Esophagus muscularis mucosa (tissue), 4 donors: ENCODE measurements around the gene NUBP2.
A peak's percentile ranks its signal among the peaks of the same experiment; 100 is the strongest.

ENCODE experiments used
- EP300 ChIP-seq: sonication (generic); formaldehyde crosslinking; IDR thresholded peaks from one replicate; pipeline ENCODE4 v1.6.1; 2017; ENCODE audit warnings: antibody characterized with exemption
- POLR2AphosphoS5 ChIP-seq, 2 donors: sonication (generic); formaldehyde crosslinking; IDR thresholded peaks; one replicate each; pipeline ENCODE4 v1.6.1; 2017; ENCODE audit warnings: antibody characterized with exemption in 2 of 2
- TF ChIP-seq, protein P1 (sequence below), 3 experiments: fragments of 200-600 bp in 2 of 3; fragments of 450-650 bp in 1 of 3; sonication (generic) in 2 of 3; IDR thresholded peaks; one replicate each; pipeline ENCODE4 v1.5.1; 2017 to 2019; ENCODE audit warnings: antibody characterized with exemption in 3 of 3, mild to moderate bottlenecking in 2 of 3, moderate library complexity in 1 of 3

DNA sequence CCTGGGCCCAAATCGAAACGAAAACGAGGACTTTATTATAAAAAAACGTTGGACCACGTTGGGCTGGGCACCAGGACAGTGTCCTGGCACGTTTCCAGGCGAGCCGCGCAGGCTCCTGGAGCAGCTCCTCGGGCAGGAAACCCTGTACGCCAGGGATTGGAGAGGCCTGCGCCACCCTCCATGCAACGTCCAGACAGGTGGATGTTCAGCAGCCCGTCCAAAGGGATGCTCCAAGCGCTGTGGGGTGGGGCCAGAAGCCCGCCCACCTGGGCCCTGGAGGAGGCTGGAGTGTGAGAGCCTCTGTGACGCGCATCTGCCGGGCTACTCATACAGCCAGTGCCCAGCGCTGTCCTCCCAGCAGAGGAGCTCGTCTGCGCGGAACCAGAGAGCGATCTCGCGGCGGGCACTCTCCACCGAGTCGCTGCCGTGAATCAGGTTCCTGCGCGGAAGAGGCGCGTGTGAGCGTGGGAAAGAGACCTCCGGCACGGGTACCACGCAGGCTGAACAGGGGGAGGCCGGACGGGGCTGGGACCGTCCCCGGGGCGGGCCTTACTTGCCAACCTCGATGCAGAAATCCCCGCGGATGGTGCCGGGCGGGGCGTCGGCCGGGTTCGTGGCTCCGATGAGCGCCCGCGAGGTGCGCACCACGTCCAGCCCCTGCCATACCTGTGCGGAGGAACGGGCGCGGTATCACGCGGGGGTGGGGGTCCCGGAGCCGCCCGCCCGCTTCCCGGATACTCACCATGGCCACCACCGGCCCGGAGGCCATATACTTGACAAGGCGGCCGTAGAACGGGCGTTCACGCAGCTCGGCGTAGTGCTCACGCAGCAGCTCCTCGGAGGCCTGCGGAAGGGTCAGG, 12.2 kb upstream of the NUBP2 start:
- TF ChIP-seq, protein P1, sequence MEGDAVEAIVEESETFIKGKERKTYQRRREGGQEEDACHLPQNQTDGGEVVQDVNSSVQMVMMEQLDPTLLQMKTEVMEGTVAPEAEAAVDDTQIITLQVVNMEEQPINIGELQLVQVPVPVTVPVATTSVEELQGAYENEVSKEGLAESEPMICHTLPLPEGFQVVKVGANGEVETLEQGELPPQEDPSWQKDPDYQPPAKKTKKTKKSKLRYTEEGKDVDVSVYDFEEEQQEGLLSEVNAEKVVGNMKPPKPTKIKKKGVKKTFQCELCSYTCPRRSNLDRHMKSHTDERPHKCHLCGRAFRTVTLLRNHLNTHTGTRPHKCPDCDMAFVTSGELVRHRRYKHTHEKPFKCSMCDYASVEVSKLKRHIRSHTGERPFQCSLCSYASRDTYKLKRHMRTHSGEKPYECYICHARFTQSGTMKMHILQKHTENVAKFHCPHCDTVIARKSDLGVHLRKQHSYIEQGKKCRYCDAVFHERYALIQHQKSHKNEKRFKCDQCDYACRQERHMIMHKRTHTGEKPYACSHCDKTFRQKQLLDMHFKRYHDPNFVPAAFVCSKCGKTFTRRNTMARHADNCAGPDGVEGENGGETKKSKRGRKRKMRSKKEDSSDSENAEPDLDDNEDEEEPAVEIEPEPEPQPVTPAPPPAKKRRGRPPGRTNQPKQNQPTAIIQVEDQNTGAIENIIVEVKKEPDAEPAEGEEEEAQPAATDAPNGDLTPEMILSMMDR (IDR thresholded peaks at IDR 0.05) = no peak
- TF ChIP-seq POLR2AphosphoS5 (IDR thresholded peaks at IDR 0.05) (peak; percentile 48 to 80), EP300 (no peak)
